H9 (cell line): ENCODE results near the gene ANXA2. TPM values are rescaled to one million over a fixed set of nuclear protein-coding genes. Genes with fewer than 3 reads are reported as not detected.

Source experiments
- DNase-seq: peaks from one replicate; pipeline ENCODE4 v3.0.0-alpha.2; 2017
- H2AFZ ChIP-seq: one replicate; pipeline ENCODE4 v1.6.1; 2013; ENCODE audit warnings: mild to moderate bottlenecking, low read length, control low read depth, moderate library complexity
- H2AK5ac ChIP-seq: 2 replicates; pipeline ENCODE4 v1.6.1; 2013; ENCODE audit warnings: low read length, control low read depth, mixed read lengths; ENCODE audit not compliant: insufficient read length
- H2BK120ac ChIP-seq: one replicate; pipeline ENCODE4 v1.6.1; 2013; ENCODE audit warnings: low read depth, mild to moderate bottlenecking, low read length, control low read depth, inconsistent platforms; ENCODE audit not compliant: poor library complexity, severe bottlenecking
- H2BK12ac ChIP-seq: 2 replicates; pipeline ENCODE4 v1.6.1; 2013; ENCODE audit warnings: low read length, control low read depth, mixed read lengths, low read depth; ENCODE audit not compliant: insufficient read length
- H2BK15ac ChIP-seq: 2 replicates; pipeline ENCODE4 v1.6.1; 2013; ENCODE audit warnings: low read depth, low read length, control low read depth
- H2BK20ac ChIP-seq: one replicate; pipeline ENCODE4 v1.6.1; 2013; ENCODE audit warnings: low read depth, mild to moderate bottlenecking, low read length, control low read depth, inconsistent platforms; ENCODE audit not compliant: poor library complexity, severe bottlenecking
- H2BK5ac ChIP-seq: 2 replicates; pipeline ENCODE4 v1.6.1; 2013; ENCODE audit warnings: low read length, control low read depth, mixed read lengths; ENCODE audit not compliant: insufficient read length
- H3K14ac ChIP-seq: 2 replicates; pipeline ENCODE4 v1.6.1; 2013; ENCODE audit warnings: low read length, control low read depth; ENCODE audit not compliant: insufficient read depth
- H3K18ac ChIP-seq: 2 replicates; pipeline ENCODE4 v1.6.1; 2013; ENCODE audit warnings: low read depth, mild to moderate bottlenecking, mixed read lengths, low read length, control low read depth; ENCODE audit not compliant: insufficient read length
- H3K23ac ChIP-seq: 2 replicates; pipeline ENCODE4 v1.6.1; 2013; ENCODE audit warnings: low read length, control low read depth, mixed read lengths, low read depth; ENCODE audit not compliant: insufficient read length
- H3K23me2 ChIP-seq: 2 replicates; pipeline ENCODE4 v1.6.1; 2013; ENCODE audit warnings: low read depth, mild to moderate bottlenecking, mixed read lengths, low read length, control low read depth; ENCODE audit not compliant: insufficient read length, poor library complexity, severe bottlenecking
- H3K27ac ChIP-seq: 2 replicates; pipeline ENCODE4 v1.5.1; 2013; ENCODE audit warnings: low read length, control low read depth, mixed read lengths, low read depth; ENCODE audit not compliant: insufficient read length
- H3K27me3 ChIP-seq: 2 replicates; pipeline ENCODE4 v1.6.1; 2013; ENCODE audit warnings: low read length, control low read depth, inconsistent platforms; ENCODE audit not compliant: insufficient read depth
- H3K4ac ChIP-seq: 2 replicates; pipeline ENCODE4 v1.6.1; 2013; ENCODE audit warnings: low read depth, mild to moderate bottlenecking, control low read depth, inconsistent platforms, low read length, moderate library complexity
- H3K4me1 ChIP-seq: 2 replicates; pipeline ENCODE4 v1.6.1; 2013; ENCODE audit warnings: low read length, control low read depth, inconsistent platforms; ENCODE audit not compliant: insufficient read depth
- H3K4me2 ChIP-seq: 2 replicates; pipeline ENCODE4 v1.6.1; 2013; ENCODE audit warnings: low read length, control low read depth, mixed read lengths; ENCODE audit not compliant: insufficient read length, insufficient read depth
- H3K56ac ChIP-seq: 2 replicates; pipeline ENCODE4 v1.6.1; 2013; ENCODE audit warnings: low read depth, mild to moderate bottlenecking, mixed read lengths, low read length, control low read depth; ENCODE audit not compliant: insufficient read length
- H3K79me1 ChIP-seq: 2 replicates; pipeline ENCODE4 v1.6.1; 2013; ENCODE audit warnings: low read depth, mild to moderate bottlenecking, moderate library complexity, low read length, control low read depth, inconsistent platforms; ENCODE audit not compliant: insufficient read depth, poor library complexity, severe bottlenecking
- H3K79me2 ChIP-seq: 2 replicates; pipeline ENCODE4 v1.6.1; 2013; ENCODE audit warnings: low read length, control low read depth, inconsistent platforms; ENCODE audit not compliant: insufficient read depth
- H3K9ac ChIP-seq: 2 replicates; pipeline ENCODE4 v1.6.1; 2013; ENCODE audit warnings: low read length, control low read depth, mixed read lengths; ENCODE audit not compliant: insufficient read length; ENCODE audit errors: extremely low read depth
- H3K9me3 ChIP-seq: one replicate; pipeline ENCODE4 v1.6.1; 2013; ENCODE audit warnings: low read depth, low read length, inconsistent platforms; ENCODE audit not compliant: control insufficient read depth
- H3T11ph ChIP-seq: one replicate; pipeline ENCODE4 v1.6.1; 2013; ENCODE audit warnings: mild to moderate bottlenecking, low read length, control low read depth, inconsistent platforms
- H4K20me1 ChIP-seq: one replicate; pipeline ENCODE4 v1.6.1; 2013; ENCODE audit not compliant: control insufficient read depth, insufficient read length, insufficient read depth
- H4K5ac ChIP-seq: 2 replicates; pipeline ENCODE4 v1.6.1; 2013; ENCODE audit warnings: low read depth, mild to moderate bottlenecking, mixed read lengths, low read length, control low read depth; ENCODE audit not compliant: insufficient read length
- H4K8ac ChIP-seq: replicated peaks from 2 replicates; pipeline ENCODE4 v1.6.1; 2013; ENCODE audit warnings: low read length, control low read depth, mixed read lengths, low read depth; ENCODE audit not compliant: insufficient read length
- H4K91ac ChIP-seq: 2 replicates; pipeline ENCODE4 v1.6.1; 2013; ENCODE audit warnings: low read depth, mild to moderate bottlenecking, moderate library complexity, mixed read lengths, low read length, control low read depth; ENCODE audit not compliant: insufficient read length
- H3K27ac Mint-ChIP-seq, 3 experiments: 2 replicates in 2 of 3; 3 replicates in 1 of 3; pipeline ENCODE4 v1.8.0; 2020 to 2021; ENCODE audit warnings: mixed read lengths in 3 of 3, mild to moderate bottlenecking in 1 of 3, moderate library complexity in 1 of 3
- H3K27me3 Mint-ChIP-seq: 2 replicates; pipeline ENCODE4 v1.8.0; 2021; ENCODE audit warnings: low read depth, mild to moderate bottlenecking, moderate library complexity, mixed read lengths
- H3K36me3 Mint-ChIP-seq, 3 experiments: 2 replicates in 2 of 3; 3 replicates in 1 of 3; pipeline ENCODE4 v1.8.0; 2020 to 2021; ENCODE audit warnings: low read depth in 3 of 3, mixed read lengths in 3 of 3; ENCODE audit not compliant: insufficient read depth in 1 of 3
- H3K4me1 Mint-ChIP-seq, 2 experiments: 2 replicates each; pipeline ENCODE4 v1.8.0; 2020; ENCODE audit warnings: mixed read lengths in 2 of 2
- H3K4me3 Mint-ChIP-seq, 2 experiments: 2 replicates in 1 of 2; 3 replicates in 1 of 2; pipeline ENCODE4 v1.8.0; 2020 to 2021; ENCODE audit warnings: mild to moderate bottlenecking in 2 of 2, mixed read lengths in 2 of 2, moderate library complexity in 1 of 2
- H3K9me3 Mint-ChIP-seq, 2 experiments: 2 replicates in 1 of 2; 3 replicates in 1 of 2; pipeline ENCODE4 v1.8.0; 2020; ENCODE audit warnings: mild to moderate bottlenecking in 2 of 2, mixed read lengths in 2 of 2, moderate library complexity in 1 of 2
- CTCF ChIP-seq: fragments of 200-600 bp; sonication (generic); conservative IDR thresholded peaks from 3 replicates; pipeline ENCODE4 v1.8.0; 2021; ENCODE audit warnings: antibody characterized with exemption, mild to moderate bottlenecking
- WGBS: extraction: QIAGEN DNeasy Blood & Tissue Kit; methylation state at CpG from one replicate; pipeline ENCODE4 v1.1.7; 2013; ENCODE audit warnings: missing lambda C conversion rate, low lambda C conversion rate, mixed read lengths; ENCODE audit not compliant: insufficient read length; ENCODE audit errors: extremely low coverage; 5-methylcytosine and 5-hydroxymethylcytosine counted together
- total RNA-seq: library from RNA; stranded (reverse); gene quantifications from 2 replicates; pipeline ENCODE4 v1.2.1, GENCODE V29; 2021

The ANXA2 gene
- total RNA-seq, 1 experiment from 2014 or later: 126 TPM

DNA sequence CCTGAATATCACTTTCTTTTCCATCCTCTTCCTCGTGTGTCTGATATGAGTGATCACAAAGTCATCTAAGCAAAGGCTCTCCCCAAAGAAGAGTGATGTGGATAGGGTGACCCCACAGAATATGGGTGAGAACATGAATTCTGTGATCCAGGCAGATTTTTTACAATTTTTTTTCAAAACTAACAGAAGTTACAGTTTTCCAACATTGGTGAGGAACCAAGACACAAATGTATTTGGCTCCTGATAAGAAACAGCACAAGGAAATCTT, 27.0 kb downstream of the ANXA2 start:
- Histone ChIP-seq H4K20me1 (no peaks in the 10 kb centered on the region), H3K56ac (no peak overlapping the region), H3K14ac (no peak overlapping the region), H3K27ac (no peak overlapping the region), H2AFZ (no peak overlapping the region), H2AK5ac (no peak overlapping the region), H3K23ac (no peak overlapping the region), H3K23me2 (no peaks in the 10 kb centered on the region), H2BK20ac (no peak overlapping the region), H3T11ph (no peak overlapping the region), H3K4ac (no peak overlapping the region), H2BK120ac (no peak overlapping the region), H3K4me2 (no peak overlapping the region), H4K8ac (no peak overlapping the region), H2BK5ac (no peak overlapping the region), H2BK15ac (no peak overlapping the region), H3K4me1 (no peaks in the 10 kb centered on the region), H3K9ac (no peak overlapping the region), H2BK12ac (no peak overlapping the region), H4K5ac (no peak overlapping the region), H3K27me3 (no peaks in the 10 kb centered on the region), H3K79me1 (no peaks in the 10 kb centered on the region), H3K79me2 (no peaks in the 10 kb centered on the region), H3K18ac (no peak overlapping the region), H3K9me3 (no peaks in the 10 kb centered on the region), H4K91ac (no peak overlapping the region)
- WGBS: no CpG with 5 or more reads among the region's 1 CpG
- no peak for TF ChIP-seq CTCF
- Mint-ChIP-seq H3K27ac (no peak overlapping the region), H3K4me3 (no peak overlapping the region), H3K4me1 (peaks cover 19 to 21% of the 10 kb centered on the region in 2 experiments), H3K36me3 (peaks cover 2 to 14% (median 4%) of the 10 kb centered on the region in 3 experiments; a peak in 5 of 7 replicates), H3K9me3 (peaks cover 3 to 4% of the 10 kb centered on the region in 2 experiments; a peak in 4 of 5 replicates), H3K27me3 (peaks cover 56% of the 10 kb centered on the region)
- DNase-seq: no peak
